Activated CD4-positive, alpha-beta T cell treated with anti-CD3 and anti-CD28 coated beads, Interleukin-10, Interleukin-2, amounts not matched to agents 100 ng/mL and 50 ng/mL, durations not matched to agents 16 hours and 8 hours (primary cell): ENCODE measurements around the gene SQSTM1.
A peak's percentile ranks its signal among the peaks of the same experiment; 100 is the strongest.

Experiments
- DNase-seq: peaks from one replicate; pipeline ENCODE4 v3.0.0-alpha.2; 2020

The SQSTM1 gene

GRCh38 chr5:179806250-179807048 lies 14.3 kb upstream of the SQSTM1 start, which contains the start of gene MGAT4B:
Gene MGAT4B (minus strand): TSS chr5:179806866. CDS start chr5:179806583, 283 bp downstream.
- peak; percentile 78 for DNase-seq

DNA sequence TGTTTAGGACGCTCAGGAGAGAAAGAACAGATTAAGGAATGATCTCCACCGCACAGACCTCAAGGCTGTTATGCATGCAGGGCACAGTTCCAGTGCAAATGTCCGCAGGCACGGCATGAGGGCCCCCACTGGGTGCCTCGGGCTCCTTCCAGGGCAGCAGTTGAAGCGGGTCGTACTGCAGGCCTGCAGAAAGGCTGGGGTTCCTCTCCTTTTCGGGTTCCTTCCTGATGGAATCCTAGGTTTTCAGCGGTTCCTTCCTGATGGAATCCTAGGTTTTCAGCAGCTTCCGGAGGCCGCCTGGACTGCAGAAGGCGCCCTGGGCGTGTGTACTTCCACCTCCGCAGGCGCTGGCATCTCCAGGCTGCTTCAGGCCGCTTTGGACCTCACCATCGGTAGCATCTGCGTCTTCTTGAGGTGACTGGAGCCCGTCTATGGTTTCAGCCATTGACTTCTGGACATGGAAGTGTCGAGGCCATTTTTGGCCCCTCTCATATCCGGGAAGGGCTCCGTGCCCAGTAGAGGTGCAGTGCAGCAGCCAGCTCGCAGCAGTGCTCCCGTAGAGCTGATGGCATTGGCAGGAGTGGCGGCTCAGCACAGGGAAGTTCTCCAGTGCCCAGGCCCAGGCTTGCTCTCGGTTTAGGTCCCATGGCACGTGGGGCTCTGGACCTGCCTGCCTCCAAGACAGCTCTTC lies 8.4 kb upstream of the SQSTM1 start:
- DNase-seq, result no peak

- DNase-seq, result no peak
Observed at GRCh38 chr5:179812997-179813607, 7.6 kb upstream of the SQSTM1 start.

DNA sequence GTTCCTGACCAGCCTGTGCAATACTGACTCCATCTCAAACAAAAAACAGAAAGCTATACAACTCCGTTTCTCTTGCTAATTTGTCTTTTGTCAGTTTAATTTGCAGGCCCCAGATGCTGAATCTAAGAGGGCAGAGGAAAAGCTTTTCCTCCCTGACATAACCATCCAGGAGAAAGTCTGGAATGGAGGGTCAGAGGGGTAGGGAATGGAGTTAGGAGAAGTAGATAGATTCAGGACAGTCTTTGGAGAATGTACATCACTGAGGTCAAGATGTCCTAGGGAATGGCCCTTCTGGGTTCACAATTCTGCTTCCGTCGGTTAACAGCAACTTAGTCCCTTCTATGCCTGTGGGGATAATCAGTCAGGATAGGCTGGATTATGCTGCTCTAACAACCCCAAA lies 6.6 kb upstream of the SQSTM1 start:
- DNase-seq, result no peak

DNA sequence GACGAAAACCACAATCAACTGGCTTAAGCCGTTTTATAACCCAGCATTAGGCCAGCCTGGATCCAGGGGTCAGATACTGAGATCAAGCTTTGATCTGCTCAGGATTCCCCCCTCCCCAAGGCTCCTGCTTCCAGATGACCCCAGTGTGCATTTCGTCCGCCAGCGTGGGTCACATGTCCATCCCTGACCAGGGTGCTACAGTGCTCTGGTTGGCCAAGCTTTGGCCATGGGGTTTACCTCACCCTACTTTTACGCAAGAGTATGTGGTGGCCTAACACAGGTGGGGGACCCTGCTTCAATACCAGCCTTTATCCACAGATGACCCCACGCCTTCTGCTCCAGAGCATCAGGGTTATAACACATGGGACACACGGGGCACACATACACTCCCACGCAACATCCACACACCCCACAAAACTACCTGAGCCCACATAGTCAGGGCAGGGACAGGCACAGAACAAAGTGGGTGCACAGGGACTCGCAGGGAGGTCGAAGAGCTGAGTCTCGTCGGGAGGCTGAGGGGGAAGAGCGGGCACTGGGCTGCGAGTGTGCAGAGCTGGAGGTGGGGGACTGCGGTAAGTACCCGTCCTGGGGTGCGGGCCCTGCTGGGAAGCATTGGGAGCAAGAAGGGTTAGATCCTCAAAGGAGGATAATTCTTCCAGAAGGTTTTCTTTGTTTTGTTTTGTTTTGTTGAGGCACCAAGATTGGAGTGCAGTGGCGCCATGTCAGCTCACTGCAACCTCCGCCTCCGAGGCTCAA lies 5.0 kb upstream of the SQSTM1 start:
- no peak for DNase-seq

DNA sequence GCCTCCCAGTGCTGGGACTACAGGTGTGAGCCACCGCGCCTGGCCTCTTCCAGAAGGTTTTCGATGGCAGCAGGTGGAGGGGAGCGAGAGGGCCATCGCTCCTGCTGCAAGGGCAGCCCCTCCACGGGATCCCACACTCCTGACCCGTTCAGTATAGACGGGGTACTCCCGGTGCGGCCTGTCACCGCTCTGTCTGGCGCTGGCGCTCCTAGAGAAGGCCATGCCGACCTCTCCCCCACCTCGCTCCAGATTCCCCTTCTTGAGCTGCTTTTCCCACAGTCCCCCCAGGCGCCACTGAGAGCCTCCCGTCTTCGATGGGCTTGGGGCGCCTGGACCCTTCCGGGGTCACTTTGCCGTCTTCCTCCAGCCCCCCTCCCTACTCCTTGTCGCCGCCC lies 4.3 kb upstream of the SQSTM1 start:
- DNase-seq, result no peak

- no peak for DNase-seq
Observed at GRCh38 chr5:179816796-179817469, 3.8 kb upstream of the SQSTM1 start.

DNA sequence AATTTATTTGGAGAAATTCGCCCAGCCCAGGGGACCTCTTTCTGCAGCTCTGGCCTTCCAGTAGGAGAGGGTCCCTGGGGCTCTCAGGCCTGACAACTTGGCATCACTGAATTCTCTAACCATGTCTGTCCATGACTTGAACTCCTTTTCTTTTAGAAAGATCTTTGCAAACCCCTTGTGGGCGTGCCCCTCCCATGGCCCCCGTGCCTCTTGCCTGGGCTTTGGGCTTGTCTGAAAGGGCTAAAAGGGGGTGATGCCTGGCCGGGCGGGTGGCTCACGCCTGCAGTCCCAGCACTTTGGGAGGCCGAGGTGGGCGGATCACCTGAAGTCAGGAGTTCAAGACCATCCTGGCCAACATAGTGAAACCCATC lies 3.2 kb upstream of the SQSTM1 start:
- no peak for DNase-seq

- no peak for DNase-seq
Observed at GRCh38 chr5:179817890-179818745, 2.6 kb upstream of the SQSTM1 start.

- DNase-seq, result peak; percentile 94
Observed at GRCh38 chr5:179818746-179819295, 1.9 kb upstream of the SQSTM1 start.

- peak; percentile 62 for DNase-seq
Observed at GRCh38 chr5:179819296-179820126, 1.2 kb upstream of the SQSTM1 start.

- no peak for DNase-seq
Observed at GRCh38 chr5:179820127-179820482, 600 bp upstream of the SQSTM1 start.

- DNase-seq, result peak; percentile 92
Observed at GRCh38 chr5:179821298-179822058, 773 bp downstream of the SQSTM1 start.

- no peak for DNase-seq
Observed at GRCh38 chr5:179822059-179822432, 1.3 kb downstream of the SQSTM1 start.

GRCh38 chr5:179822444-179822990 lies 1.8 kb downstream of the SQSTM1 start:
- no peak for DNase-seq

DNA sequence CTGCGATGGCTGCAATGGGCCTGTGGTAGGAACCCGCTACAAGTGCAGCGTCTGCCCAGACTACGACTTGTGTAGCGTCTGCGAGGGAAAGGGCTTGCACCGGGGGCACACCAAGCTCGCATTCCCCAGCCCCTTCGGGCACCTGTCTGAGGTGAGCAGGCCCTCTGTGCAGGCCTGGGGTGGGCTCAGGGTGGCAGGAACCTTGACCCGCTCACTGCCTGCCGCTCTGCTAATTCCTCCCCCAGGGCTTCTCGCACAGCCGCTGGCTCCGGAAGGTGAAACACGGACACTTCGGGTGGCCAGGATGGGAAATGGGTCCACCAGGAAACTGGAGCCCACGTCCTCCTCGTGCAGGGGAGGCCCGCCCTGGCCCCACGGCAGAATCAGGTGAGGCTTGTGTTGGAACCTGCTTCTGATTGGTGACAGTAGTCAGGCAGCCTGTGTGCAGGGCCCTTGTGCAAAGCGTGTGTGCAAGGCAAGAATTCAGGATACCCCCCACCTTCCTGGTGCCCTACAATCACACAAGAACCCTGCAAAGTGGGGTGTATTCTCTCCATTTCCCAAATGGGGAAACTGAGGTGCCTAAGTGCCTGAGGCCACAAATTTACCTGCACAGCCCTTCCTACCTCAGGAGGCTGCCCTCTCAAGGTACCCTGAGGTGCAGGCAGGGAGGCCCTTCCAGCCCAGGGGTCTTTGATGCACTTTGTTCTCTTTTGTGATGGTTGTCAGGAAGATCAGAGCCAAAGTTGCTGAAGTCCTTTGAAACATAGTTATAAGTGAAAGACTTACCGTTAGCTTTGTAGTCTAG lies 3.4 kb downstream of the SQSTM1 start:
- no peak for DNase-seq

DNA sequence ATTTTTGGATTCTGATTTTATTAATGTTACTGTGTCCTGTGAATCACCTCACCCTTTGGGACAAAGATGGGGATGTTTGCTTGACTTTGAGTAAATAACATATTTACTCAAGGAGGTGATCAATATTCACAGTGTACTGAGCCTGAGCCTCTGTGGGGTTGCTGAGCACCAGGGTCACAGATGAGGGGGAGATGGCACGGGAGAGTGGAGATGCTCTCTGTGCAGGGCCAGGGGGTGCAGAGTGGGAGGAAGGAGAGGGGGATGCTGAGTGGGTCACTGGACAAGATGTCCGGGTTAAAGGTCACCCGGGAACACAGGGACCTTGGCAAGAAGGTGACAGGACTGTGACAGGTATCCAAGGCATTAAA lies 4.0 kb downstream of the SQSTM1 start:
- no peak for DNase-seq

- no peak for DNase-seq
Observed at GRCh38 chr5:179825655-179826182, 5.0 kb downstream of the SQSTM1 start.
